Psoas muscle (tissue), 8 donors: ENCODE results near the gene ACY1. TPM values are rescaled to one million over a fixed set of nuclear protein-coding genes. Genes with fewer than 3 reads are reported as not detected.
A peak's percentile ranks its signal among the peaks of the same experiment; 100 is the strongest.

Experiments used
- ATAC-seq, 4 donors: fragments of 200-7000 bp; cut with Tn5 transposase; one replicate each; pipeline ENCODE4 v1.9.1; 2020; ENCODE audit warnings: moderate library complexity in 3 of 4, mild to moderate bottlenecking in 2 of 4
- DNase-seq, 2 donors: peaks; one replicate each; pipeline ENCODE4 v3.0.0-alpha.2; 2020
- H3K27ac ChIP-seq: fragments of 200-600 bp; one replicate; pipeline ENCODE4 v1.8.0; 2022
- H3K27me3 ChIP-seq, 3 donors: fragments of 200-600 bp in 1 of 3; one replicate each; pipeline versions ENCODE4 v1.6.1 to v1.8.0; 2013 to 2022; ENCODE audit warnings: low read length in 2 of 3, mild to moderate bottlenecking in 2 of 3, moderate library complexity in 1 of 3; ENCODE audit not compliant: insufficient read depth in 3 of 3
- H3K36me3 ChIP-seq, 2 donors: fragments of 200-600 bp in 1 of 2; one replicate each; pipeline versions ENCODE4 v1.6.1 to v1.8.0; 2013 to 2022; ENCODE audit warnings: low read depth in 1 of 2, mild to moderate bottlenecking in 1 of 2, moderate library complexity in 1 of 2; ENCODE audit not compliant: insufficient read depth in 1 of 2
- H3K4me1 ChIP-seq: fragments of 200-600 bp; one replicate; pipeline ENCODE4 v1.8.0; 2022
- H3K4me3 ChIP-seq: fragments of 200-600 bp; one replicate; pipeline ENCODE4 v1.8.0; 2022; ENCODE audit warnings: mild to moderate bottlenecking
- H3K9me3 ChIP-seq: fragments of 200-600 bp; one replicate; pipeline ENCODE4 v1.8.0; 2022
- CTCF ChIP-seq: fragments of 200-600 bp; IDR thresholded peaks from one replicate; pipeline ENCODE4 v1.8.0; 2022; ENCODE audit warnings: antibody characterized with exemption
- WGBS, 3 donors: extraction: QIAGEN DNeasy Blood & Tissue Kit; methylation state at CpG; one replicate each; pipeline versions ENCODE4 v1.1.6 to v1.1.7; 2013; 5-methylcytosine and 5-hydroxymethylcytosine counted together
- intact Hi-C, 2 donors: fragments of 100-400 bp; cut with DNase I; formaldehyde crosslinking; loops; one replicate each; pipeline versions ENCODE4 v1.11.0 to v1.14.2; 2022
- polyA plus RNA-seq, 3 donors: library from polyadenylated mRNA; stranded (reverse); fragments of 200-250 nt; gene quantifications; one replicate each; pipeline ENCODE4 v1.2.3, GENCODE V29; 2013
- total RNA-seq, 4 donors: library from RNA; stranded (reverse); fragmentation: NEBNext Ultra II Directional in 2 of 4; extraction: Animal tissue kit (Norgen Biotek cat#: 25700) in 2 of 4; gene quantifications; one replicate each; pipeline versions ENCODE4 v1.2.1 to v1.2.4, GENCODE V29; 2021 to 2023
- donor health status: healthy with polysubstance abuse.
- donor health status: DM: no; HTN: no; CAD: no; lungs with moderate emphysema.
- donor health status: Bipolar disorder and iron deficiency.
- donor health status: healthy.
- donor health status: DM: yes; HTN: yes; CAD: no.
- donor health status: DM: no; HTN: no; CAD: no.
- donor health status: DM: no; HTN: no; CAD: no.
- donor health status: DM: yes; HTN: yes; CAD: no.

ACY1 gene
- total and polyA plus RNA-seq, 7 donors: 19.9 to 59.3 (median 37.6) TPM

- TF ChIP-seq CTCF: no peak
- DNase-seq: no peak
- no peaks in the 10 kb centered on the region for H3K36me3 ChIP-seq
- no peaks in the 10 kb centered on the region for H3K9me3 ChIP-seq
- no peak overlapping the region for H3K27ac ChIP-seq
- no peaks in the 10 kb centered on the region for H3K27me3 ChIP-seq
- intact Hi-C loops: loop anchor here in 1 of 2 donors (5.0 kb wide), 1 partner anchor 42 kb away; no protein-coding TSS in a partner anchor
- ATAC-seq: no peak
- peaks cover 50% of the 10 kb centered on the region for H3K4me1 ChIP-seq
- H3K4me3 ChIP-seq: no peak overlapping the region
These were observed 27.1 kb downstream of the ACY1 start for GRCh38 chr3:52010431-52010830.

GRCh38 chr3:52012699-52013098 is 29.4 kb downstream of the ACY1 start:
- Histone ChIP-seq H3K27me3 (no peaks in the 10 kb centered on the region), H3K36me3 (no peaks in the 10 kb centered on the region), H3K4me1 (peaks cover 38% of the 10 kb centered on the region), H3K4me3 (no peak overlapping the region), H3K9me3 (no peaks in the 10 kb centered on the region), H3K27ac (peak overlapping the region; percentile 75)
- intact Hi-C loops: loop anchor here in 1 of 2 donors (5.0 kb wide), 1 partner anchor 40 kb away; no protein-coding TSS in a partner anchor
- WGBS, 3 donors: 15 to 41% (median 20%) methylated on average over 7 of the region's 7 CpGs
- ATAC-seq: peak; percentile 65 to 90 (median 86)
- no peak for TF ChIP-seq CTCF
- DNase-seq: peak; percentile 22 to 86

GRCh38 chr3:52013802-52014598 is 30.7 kb downstream of the ACY1 start:
- no peak for DNase-seq
- H3K27ac ChIP-seq: no peak overlapping the region
- H3K4me3 ChIP-seq: no peak overlapping the region
- WGBS, 3 donors: 89 to 97% (median 89%) methylated on average over 6 of the region's 6 CpGs
- no peak for ATAC-seq
- no peaks in the 10 kb centered on the region for H3K9me3 ChIP-seq
- H3K27me3 ChIP-seq: no peaks in the 10 kb centered on the region
- peaks cover 47% of the 10 kb centered on the region for H3K4me1 ChIP-seq
- TF ChIP-seq CTCF: no peak
- no peaks in the 10 kb centered on the region for H3K36me3 ChIP-seq
- intact Hi-C loops: loop anchor here in 1 of 2 donors (5.0 kb wide), 1 partner anchor 38 kb away; no protein-coding TSS in a partner anchor

GRCh38 chr3:52014613-52015012 is 31.3 kb downstream of the ACY1 start:
- Histone ChIP-seq H3K36me3 (no peaks in the 10 kb centered on the region), H3K27ac (peak overlapping the region; percentile 36), H3K4me3 (no peak overlapping the region), H3K4me1 (peaks cover 53% of the 10 kb centered on the region), H3K27me3 (no peaks in the 10 kb centered on the region), H3K9me3 (no peaks in the 10 kb centered on the region)
- intact Hi-C loops: loop anchor here in 1 of 2 donors (5.0 kb wide), 1 partner anchor 38 kb away; no protein-coding TSS in a partner anchor
- WGBS, 3 donors: 80 to 86% (median 81%) methylated on average over 8 of the region's 8 CpGs
- TF ChIP-seq CTCF: no peak
- DNase-seq (peak in 1 of 2 donors; percentile 16), ATAC-seq (no peak)
